Testis (tissue), 3 donors: Measurements from ENCODE around the gene INPP4A. TPM values are rescaled to one million over a fixed set of nuclear protein-coding genes. Genes with fewer than 3 reads are reported as not detected.
"Not testable (repeated sequence)": the region's sequence is repeated elsewhere in the genome, so short reads cannot be mapped to it uniquely, and the experiment has no call there.

ENCODE experiments used
- DNase-seq: peaks from one replicate; pipeline ENCODE4 v3.0.0-alpha.2; 2019
- H3K27ac ChIP-seq, 2 donors: fragments of 200-600 bp; sonication (generic); one replicate each; pipeline ENCODE4 v1.5.1; 2019
- H3K27me3 ChIP-seq: fragments of 200-600 bp; sonication (generic); one replicate; pipeline ENCODE4 v1.5.1; 2019
- H3K36me3 ChIP-seq: fragments of 200-600 bp; sonication (generic); one replicate; pipeline ENCODE4 v1.5.1; 2017; ENCODE audit warnings: low read depth; ENCODE audit errors: missing control alignments
- H3K4me1 ChIP-seq: fragments of 200-600 bp; sonication (generic); one replicate; pipeline ENCODE4 v1.5.1; 2019
- H3K4me3 ChIP-seq, 2 donors: fragments of 200-600 bp; sonication (generic); one replicate each; pipeline ENCODE4 v1.5.1; 2017 to 2019
- H3K9me3 ChIP-seq: fragments of 200-600 bp; sonication (generic); one replicate; pipeline ENCODE4 v1.5.1; 2017
- POLR2A ChIP-seq: fragments of 450-650 bp; IDR thresholded peaks from one replicate; pipeline ENCODE4 v1.6.1; 2017; ENCODE audit warnings: antibody characterized with exemption, mild to moderate bottlenecking, moderate library complexity
- WGBS, 2 donors: methylation state at CpG; one replicate each; pipeline ENCODE4 v1.1.5; 2018; 5-methylcytosine and 5-hydroxymethylcytosine counted together
- intact Hi-C: fragments of 100-400 bp; cut with DNase I; formaldehyde crosslinking; loops from one replicate; pipeline ENCODE4 v1.15.1; 2023; ENCODE audit warnings: low total_unique reads
- polyA plus RNA-seq: library from polyadenylated mRNA; stranded (reverse); fragments of 350-450 nt; fragmentation: Illumina TruSeq; extraction: RNeasy Lipid Tissue Mini Kit (QIAGEN cat#74804); gene quantifications from one replicate; pipeline ENCODE4 v1.2.3, GENCODE V29; 2014; ENCODE audit warnings: low read depth, low replicate concordance; ENCODE audit not compliant: insufficient read depth
- total RNA-seq, 2 donors: library from RNA; depleted of rRNA; stranded (reverse); fragments of >200 nt; gene quantifications; one replicate each; pipeline ENCODE4 v1.2.3, GENCODE V29; 2016
- TF ChIP-seq, protein P1 (sequence below), 3 experiments: fragments of 450-650 bp in 2 of 3; fragments of 200-600 bp in 1 of 3; sonication (generic) in 1 of 3; IDR thresholded peaks; one replicate each; pipeline ENCODE4 v1.5.1; 2016 to 2019; ENCODE audit warnings: antibody characterized with exemption in 3 of 3, mild to moderate bottlenecking in 2 of 3, moderate library complexity in 1 of 3

The INPP4A gene
- total and polyA plus RNA-seq, 3 donors from 2014 or later = 13.3 to 42.9 (median 35.6) TPM

DNA sequence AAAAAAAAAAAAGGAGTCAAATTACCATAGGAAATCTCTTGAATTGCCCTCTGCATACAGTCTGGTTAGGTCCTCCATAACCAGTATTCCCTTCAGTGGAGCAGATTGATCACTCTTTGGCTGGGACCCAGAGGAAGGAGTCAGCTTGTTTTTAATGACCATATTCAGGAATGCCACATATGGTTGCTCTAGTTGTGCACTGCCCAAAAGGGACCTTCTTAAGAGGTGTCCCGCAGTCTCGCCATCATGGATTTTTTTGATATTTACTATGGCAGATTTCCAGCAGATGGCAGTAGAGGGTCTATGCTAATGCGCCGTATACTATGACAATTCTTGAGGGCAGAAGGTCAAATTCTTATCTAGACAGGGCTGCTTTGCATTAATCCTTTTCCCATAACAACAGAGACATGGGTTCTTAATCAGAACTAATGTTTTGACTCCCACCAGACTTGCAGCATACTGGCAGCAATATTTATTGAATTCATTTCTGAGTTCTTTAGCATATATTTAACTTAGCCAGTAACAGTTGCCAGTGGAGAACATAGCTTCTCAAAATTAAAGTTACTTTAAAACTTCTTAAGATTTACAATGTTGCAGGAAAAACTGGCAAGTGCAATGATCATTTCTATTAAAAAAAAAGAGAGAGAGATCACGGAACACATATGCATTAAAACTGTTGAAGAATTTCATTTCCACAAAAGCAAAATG lies 31.8 kb upstream of the INPP4A start:
- Histone ChIP-seq H3K27ac (no peak overlapping the region), H3K27me3 (no peaks in the 10 kb centered on the region), H3K4me3 (no peak overlapping the region), H3K36me3 (no peaks in the 10 kb centered on the region), H3K4me1 (no peaks in the 10 kb centered on the region), H3K9me3 (no peaks in the 10 kb centered on the region)
- peak; percentile 49 for DNase-seq
- TF ChIP-seq POLR2A = no peak
- TF ChIP-seq, protein P1, sequence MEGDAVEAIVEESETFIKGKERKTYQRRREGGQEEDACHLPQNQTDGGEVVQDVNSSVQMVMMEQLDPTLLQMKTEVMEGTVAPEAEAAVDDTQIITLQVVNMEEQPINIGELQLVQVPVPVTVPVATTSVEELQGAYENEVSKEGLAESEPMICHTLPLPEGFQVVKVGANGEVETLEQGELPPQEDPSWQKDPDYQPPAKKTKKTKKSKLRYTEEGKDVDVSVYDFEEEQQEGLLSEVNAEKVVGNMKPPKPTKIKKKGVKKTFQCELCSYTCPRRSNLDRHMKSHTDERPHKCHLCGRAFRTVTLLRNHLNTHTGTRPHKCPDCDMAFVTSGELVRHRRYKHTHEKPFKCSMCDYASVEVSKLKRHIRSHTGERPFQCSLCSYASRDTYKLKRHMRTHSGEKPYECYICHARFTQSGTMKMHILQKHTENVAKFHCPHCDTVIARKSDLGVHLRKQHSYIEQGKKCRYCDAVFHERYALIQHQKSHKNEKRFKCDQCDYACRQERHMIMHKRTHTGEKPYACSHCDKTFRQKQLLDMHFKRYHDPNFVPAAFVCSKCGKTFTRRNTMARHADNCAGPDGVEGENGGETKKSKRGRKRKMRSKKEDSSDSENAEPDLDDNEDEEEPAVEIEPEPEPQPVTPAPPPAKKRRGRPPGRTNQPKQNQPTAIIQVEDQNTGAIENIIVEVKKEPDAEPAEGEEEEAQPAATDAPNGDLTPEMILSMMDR (IDR thresholded peaks at IDR 0.05) = peak; percentile 64 to 71 (median 67)
- WGBS, 2 donors = 30 to 41% methylated on average over 5 of the region's 5 CpGs
- intact Hi-C loops = no loop called here

GRCh38 chr2:98414246-98414645 lies 30.4 kb upstream of the INPP4A start:
- WGBS, 2 donors = 91 to 92% methylated on average over 7 of the region's 7 CpGs
- intact Hi-C loops, H3K4me1 ChIP-seq: not testable (repeated sequence)

GRCh38 chr2:98415719-98416248 lies 28.9 kb upstream of the INPP4A start:
- intact Hi-C loops, H3K27ac ChIP-seq, H3K9me3 ChIP-seq, H3K27me3 ChIP-seq, H3K36me3 ChIP-seq, DNase-seq, H3K4me3 ChIP-seq, H3K4me1 ChIP-seq: not testable (repeated sequence)
- 94% methylated on average over 9 of the region's 9 CpGs for WGBS, 2 donors

More at GRCh38 chr2:98414246-98414645, 30.4 kb upstream of the INPP4A start:
- H3K27ac ChIP-seq, H3K27me3 ChIP-seq, DNase-seq, H3K36me3 ChIP-seq, H3K4me3 ChIP-seq, H3K9me3 ChIP-seq: not testable (repeated sequence)

- Histone ChIP-seq H3K27ac (no peak overlapping the region), H3K9me3 (no peaks in the 10 kb centered on the region), H3K36me3 (no peaks in the 10 kb centered on the region), H3K4me3 (no peak overlapping the region), H3K27me3 (no peaks in the 10 kb centered on the region), H3K4me1 (no peaks in the 10 kb centered on the region)
- TF ChIP-seq, protein P1 (IDR thresholded peaks at IDR 0.05) = no peak
- no peak for TF ChIP-seq POLR2A
- 80 to 83% methylated on average over 2 of the region's 2 CpGs for WGBS, 2 donors
- intact Hi-C loops = no loop called here
- DNase-seq = no peak
Measured at GRCh38 chr2:98416383-98417159, 28.1 kb upstream of the INPP4A start.

- no peak for DNase-seq
- intact Hi-C loops = no loop called here
- Histone ChIP-seq H3K9me3 (no peaks in the 10 kb centered on the region), H3K4me1 (no peaks in the 10 kb centered on the region), H3K27ac (no peak overlapping the region), H3K36me3 (no peaks in the 10 kb centered on the region), H3K27me3 (no peaks in the 10 kb centered on the region), H3K4me3 (no peak overlapping the region)
- 83 to 88% methylated on average over 2 of the region's 2 CpGs for WGBS, 2 donors
- TF ChIP-seq POLR2A = no peak
- TF ChIP-seq, protein P1 (IDR thresholded peaks at IDR 0.05) = no peak
Measured at GRCh38 chr2:98419544-98419943, 25.1 kb upstream of the INPP4A start.
